Measurements from ENCODE around the gene MUC5AC. TPM values are rescaled to one million over a fixed set of nuclear protein-coding genes. Genes with fewer than 3 reads are reported as not detected.

MUC5AC gene
- total RNA-seq, result not detected in 2 replicates

GRCh38 chr11:1157645-1158591, at the start of gene MUC5AC:
Gene MUC5AC, plus strand, starts transcription at chr11:1157953. Its CDS starts 47 bp downstream, at chr11:1158000.

DNA sequence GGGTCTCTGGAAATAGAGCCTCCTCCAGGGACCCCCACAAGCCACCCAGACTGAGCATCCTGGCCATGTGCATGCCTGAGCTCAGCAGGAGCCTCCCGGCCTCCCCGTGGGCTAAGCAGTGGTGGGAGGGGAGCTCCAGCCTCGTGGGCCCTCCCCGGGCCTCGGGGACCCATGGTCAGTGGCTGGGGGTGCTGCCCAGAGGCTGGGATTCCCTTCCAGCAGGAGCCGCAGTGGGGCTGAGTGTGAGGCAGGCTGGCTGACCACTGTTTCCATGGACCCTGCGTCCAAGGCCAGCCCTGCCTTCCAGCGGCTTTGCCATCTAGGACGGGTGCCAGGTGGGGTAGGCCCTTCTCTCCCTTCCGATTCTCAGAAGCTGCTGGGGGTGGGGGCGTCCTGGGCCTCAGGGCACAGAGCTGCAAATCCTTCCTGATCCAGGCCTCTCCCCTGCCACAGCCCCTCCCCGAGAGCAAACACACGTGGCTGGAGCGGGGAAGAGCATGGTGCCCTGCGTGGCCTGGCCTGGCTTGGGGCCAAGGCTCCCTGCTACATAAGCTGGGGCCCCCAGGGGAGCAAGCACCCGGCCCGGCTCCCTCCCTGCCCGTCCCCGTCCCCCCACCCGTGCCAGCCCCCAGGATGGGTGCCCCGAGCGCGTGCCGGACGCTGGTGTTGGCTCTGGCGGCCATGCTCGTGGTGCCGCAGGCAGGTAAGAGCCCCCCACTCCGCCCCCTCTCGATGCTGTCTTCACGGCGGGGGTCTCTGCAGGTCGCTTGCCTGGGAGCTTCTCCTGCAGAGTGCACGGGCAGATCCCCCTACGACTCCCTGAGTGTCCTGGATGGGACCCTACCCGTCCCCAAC, 65.0 kb downstream of the MUC5AC start, which contains the start of gene MUC5B:
TSS of gene MUC5B (plus strand) at position 576 of the 855 bp plus-strand sequence. CDS start at position 634, 58 bp downstream.

Other genes starting within 250 kb of the MUC5AC start
- 93.6 and 228 TPM in 2 replicates for gene CHID1, start 247.1 kb upstream of the MUC5AC start, total RNA-seq
- 49.2 and 63.0 TPM in 2 replicates for gene AP2A2, start 232.1 kb upstream of the MUC5AC start, total RNA-seq
- gene MUC6, start 121.2 kb upstream of the MUC5AC start, total RNA-seq, result not detected in 2 replicates
- gene MUC2, start 83.1 kb upstream of the MUC5AC start, total RNA-seq, result not detected in 2 replicates
- 0.16 TPM in 1 of 2 replicates, not detected in the other for gene MUC5B, start 65.1 kb downstream of the MUC5AC start, total RNA-seq
- gene TOLLIP, start 151.7 kb downstream of the MUC5AC start, total RNA-seq, result 30.0 and 32.6 TPM in 2 replicates
- gene BRSK2, start 232.0 kb downstream of the MUC5AC start, total RNA-seq, result 0.16 and 0.36 TPM in 2 replicates